GM18861 (cell line): ENCODE measurements around the gene NFATC3.

Source experiments
- ATAC-seq: cut with Tn5 transposase; IDR thresholded peaks from one replicate; pipeline ENCODE4 v1.9.1; 2021; ENCODE audit not compliant: unreplicated experiment

NFATC3 gene

DNA sequence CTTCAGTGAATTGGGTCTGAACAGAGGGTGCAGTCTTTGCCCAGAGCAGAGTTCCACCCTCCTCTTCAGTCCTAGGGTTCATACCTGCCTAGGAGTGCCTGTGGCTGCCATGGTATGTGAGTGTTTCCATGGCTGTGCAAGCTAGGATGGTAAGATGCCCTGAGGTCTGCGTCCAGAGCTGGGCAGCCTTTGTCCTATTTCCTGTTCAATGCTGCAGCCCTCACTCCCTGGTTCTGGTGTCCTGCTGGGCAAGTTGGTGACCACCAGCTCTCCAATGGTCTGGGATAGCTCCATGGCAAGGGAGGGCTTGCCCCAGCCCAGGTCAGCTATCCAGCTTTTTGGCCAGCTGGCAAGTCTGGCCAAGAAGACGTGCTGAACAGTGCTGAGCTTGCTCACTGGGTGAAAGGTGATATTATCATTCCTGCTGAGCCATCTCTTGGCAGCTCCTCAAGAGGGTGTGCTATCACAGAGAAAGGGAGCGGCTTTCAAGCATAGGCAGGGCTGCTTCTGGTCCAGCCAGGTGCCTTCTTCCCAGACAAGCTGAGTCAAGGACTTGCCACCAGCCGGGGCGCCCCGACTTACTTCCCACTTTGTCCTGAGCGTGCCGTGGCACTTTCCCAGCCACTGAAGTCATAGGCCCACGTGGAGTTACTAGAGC is 13.0 kb upstream of the NFATC3 start:
- ATAC-seq, result no peak

DNA sequence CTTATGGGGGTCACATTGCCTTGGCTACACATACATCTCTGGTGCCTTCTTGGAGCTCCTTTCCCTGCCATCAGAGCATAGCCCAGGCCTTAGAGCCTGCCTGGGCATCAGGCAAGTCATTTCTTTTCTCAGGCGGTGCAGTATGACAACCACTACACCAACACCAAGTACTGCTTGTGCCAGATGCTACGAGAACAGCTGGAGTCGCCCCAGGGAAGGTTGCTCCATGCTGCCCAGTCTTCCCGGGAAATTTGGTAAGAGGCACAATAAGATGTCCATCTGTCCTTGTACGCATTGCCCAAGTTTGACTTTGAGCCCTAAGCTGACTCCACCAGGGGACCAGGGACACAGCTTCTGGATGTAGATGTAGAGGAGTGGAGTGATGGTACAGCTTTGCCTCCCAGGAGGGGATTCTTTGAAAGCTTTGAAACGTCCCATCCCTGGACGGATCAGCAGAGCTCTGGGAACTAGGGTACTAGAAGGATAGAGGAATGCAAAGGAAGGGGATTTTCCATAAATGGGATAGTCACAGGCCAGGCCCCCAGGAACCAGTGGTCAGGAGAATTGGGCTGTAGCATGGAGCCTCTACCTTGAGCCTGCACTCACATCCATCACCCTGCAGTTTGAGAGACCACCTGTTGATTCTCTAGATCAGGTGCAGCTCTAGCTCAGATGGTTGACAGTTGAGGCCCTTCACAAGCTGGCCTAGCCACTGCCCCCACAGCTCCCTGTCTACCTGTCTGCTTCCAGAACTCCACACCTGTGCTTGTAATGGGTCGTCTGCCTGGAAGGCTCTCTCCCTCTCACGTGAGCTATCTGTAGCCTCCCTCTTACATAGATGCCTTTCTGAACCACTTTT is 11.0 kb upstream of the NFATC3 start:
- ATAC-seq, result no peak

DNA sequence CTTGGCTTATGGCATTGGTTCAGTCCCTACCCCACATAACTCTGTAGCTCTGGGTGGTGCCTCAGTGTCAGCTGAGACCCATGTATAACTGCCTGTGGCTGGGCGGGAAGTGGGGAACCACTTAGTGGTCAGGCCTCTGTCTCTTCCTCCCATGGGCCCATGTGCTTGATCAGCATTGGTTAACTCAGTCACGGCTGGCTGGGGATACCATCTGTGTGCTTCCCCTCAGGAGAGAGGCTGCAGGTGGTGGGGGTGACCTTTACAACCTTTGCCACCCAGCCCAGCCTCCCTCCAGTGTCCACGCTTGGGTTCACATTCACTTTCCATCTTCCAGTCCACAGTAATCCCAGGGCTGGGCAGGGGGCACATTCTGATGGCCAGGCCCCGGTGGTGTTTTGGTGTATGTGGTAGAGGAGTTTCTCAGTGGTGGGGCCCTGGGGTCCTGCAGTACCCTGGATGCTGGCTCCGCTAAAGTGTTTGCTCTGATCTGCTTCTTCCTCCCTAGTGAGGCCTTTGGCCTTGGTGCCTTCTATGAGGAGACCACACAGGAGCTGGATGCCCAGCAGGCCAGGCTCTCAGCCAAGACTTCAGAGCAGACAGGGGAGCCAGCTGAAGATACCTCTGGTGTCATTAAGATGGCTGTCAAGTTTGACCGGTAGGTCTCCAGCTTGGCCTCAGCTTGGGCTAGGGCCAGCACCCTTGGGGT is 10.2 kb upstream of the NFATC3 start:
- ATAC-seq, result peak; percentile 43

DNA sequence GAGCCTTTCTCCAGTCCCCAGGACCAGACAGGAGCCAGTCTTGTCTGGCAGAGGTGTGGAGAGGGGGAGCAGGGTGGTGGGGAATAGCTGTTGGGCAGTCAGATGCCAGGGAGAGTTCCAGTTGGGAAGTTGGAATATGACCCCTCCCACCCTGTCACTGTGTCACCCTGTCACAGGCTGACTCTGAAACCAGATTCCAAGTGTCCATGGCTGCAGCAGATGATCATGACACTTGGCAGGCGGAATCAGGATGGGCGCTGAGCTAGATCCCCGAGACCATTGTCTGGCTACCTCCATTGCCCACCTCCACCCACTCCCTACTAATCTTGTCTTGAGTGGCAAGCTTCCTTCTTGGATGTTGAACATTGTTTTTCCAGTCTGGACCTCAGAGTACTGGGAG is 9.2 kb upstream of the NFATC3 start:
- ATAC-seq, result no peak

DNA sequence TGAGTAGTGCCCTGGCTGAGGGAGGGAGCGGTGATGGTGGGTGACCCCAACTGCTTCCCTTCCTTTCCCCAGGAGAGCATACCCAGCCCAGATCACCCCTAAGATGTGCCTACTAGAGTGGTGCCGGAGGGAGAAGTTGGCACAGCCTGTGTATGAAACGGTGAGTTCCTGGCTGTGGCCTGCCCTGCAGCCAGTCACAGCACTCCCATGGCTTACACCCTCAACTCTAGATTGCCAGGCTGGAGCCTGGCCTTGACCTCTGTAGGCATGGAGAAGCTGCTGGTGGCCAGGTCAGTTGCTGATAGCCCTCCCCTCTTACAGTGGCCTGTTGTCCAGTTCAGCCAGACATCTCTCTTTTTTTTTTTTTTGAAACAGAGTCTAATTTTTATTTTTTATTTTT is 8.6 kb upstream of the NFATC3 start:
- no peak for ATAC-seq

DNA sequence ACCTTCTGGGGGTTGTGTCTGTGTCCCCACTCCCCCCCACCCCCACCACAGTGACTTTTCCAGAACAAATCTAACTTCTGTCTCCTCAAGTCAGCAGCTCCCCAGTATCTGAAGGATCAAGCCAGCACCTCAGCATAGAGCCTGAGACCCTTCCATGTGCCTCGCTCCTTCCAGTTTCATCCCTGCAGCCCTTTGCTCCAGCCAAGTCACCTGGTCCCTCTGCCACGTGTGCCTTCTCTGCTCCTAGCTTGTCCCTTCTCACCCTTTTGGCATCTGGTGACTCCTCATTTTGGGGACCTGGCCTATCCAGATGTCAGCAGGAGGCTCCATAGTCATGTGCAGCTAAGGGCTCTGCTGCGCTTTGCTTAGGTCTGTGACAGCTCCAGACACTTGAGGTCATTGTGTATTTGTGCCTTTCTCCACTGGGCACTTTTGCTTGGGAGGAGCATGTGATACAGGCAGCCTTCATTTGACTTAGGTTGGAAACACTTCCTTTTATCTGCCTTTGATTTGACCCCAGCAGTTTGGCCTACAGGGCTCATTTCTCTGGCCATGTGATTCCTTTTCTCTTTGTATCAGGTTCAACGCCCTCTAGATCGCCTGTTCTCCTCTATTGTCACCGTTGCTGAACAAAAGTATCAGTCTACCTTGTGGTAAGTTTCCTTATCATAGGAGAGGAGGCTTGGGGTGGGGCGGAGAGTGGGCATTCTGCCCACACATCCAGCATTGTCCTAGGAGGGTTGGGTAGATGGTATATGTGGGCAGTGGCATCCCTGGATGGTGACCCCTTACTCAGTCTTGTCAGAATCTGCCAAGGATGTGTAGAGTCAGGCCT is 7.1 kb upstream of the NFATC3 start:
- no peak for ATAC-seq

DNA sequence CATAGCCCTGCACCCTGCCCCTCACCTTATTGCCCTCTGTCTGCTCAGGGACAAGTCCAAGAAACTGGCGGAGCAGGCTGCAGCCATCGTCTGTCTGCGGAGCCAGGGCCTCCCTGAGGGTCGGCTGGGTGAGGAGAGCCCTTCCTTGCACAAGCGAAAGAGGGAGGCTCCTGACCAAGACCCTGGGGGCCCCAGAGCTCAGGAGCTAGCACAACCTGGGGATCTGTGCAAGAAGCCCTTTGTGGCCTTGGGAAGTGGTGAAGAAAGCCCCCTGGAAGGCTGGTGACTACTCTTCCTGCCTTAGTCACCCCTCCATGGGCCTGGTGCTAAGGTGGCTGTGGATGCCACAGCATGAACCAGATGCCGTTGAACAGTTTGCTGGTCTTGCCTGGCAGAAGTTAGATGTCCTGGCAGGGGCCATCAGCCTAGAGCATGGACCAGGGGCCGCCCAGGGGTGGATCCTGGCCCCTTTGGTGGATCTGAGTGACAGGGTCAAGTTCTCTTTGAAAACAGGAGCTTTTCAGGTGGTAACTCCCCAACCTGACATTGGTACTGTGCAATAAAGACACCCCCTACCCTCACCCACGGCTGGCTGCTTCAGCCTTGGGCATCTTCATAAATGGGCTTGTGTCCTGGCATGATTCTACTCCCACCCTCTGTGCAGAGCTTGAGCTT is 6.3 kb upstream of the NFATC3 start:
- no peak for ATAC-seq

DNA sequence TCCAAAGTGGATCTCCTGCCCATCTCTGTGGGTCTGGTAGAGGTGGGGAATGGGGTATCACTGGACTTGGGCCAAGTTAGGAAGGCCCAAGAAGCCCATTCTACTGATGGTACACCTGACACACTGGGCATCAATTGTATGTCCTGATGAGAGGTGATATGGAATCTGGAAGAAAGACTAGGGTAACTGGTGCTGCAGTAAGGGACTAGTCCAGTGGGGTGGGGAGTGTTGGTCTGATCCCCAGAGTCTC is 5.9 kb upstream of the NFATC3 start:
- no peak for ATAC-seq

DNA sequence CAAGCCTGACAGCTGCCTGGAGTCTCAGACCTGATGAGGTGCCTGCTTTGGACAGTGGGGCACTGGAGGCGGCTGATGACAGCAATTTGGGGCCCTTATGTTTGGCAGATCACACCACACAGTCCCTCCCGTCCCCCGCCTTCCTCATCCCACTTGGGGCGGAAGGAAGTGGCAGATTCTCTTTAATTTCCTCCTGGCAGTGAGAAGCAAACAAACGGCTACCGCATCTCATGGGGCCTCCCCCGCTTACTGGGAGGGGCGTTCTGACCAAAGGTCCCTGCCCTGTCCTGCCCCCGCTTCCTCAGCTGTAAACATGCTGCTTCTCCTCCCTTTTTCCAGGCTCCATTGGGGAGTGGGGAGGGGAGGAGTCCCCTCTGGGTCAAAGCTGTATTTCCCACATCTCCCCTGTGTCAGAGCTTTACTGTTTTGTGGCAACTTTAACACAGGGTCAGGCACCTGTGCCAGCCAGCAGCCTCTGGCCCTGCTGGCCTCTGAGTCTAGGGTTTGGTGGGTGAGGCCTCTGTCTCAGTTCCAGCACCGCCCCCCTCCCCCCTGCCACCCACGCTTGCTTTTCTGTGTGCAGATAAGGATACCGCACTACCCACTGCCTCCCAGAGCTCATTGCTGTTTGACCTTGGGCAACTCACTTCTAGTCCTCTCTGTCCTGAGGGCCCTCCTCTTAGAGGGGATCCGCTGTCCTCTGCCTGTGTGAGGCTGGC is 5.4 kb upstream of the NFATC3 start:
- ATAC-seq, result no peak

DNA sequence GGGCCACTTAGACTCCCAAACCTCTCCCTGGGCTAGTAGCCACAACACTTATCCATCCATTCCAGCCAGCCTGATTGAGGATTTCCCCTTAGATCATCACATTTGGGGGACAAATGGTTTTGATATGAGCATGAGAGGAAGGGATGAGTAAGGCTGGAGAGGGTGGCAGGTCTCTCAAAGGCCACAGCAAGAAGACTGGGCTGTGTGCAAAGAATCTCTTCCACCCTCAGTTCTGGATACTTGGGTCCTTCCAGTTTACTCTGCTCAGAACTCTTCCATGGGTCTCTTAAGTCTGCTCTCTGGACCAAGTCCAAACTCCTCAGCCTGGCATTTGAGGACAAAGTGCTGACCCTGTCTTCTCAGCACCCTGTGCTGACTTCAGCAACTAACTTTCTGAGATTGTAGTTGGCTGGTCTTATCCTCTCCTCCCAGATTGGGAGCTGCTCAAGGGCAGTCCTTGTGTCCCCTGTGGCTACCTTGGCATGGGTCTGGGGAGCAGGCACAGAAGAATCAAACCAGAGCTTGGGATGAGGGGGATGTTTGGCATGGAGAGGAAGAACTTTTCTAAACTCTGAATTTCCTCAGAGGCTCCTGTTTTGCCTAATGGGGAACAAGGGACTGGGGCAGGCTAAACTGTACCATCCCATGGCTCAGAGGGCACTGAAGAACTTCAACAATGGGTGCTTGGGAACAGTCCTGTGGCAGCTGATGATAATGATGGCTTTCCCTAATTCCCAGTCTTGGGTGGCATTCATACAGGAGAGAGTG is 3.1 kb upstream of the NFATC3 start:
- no peak for ATAC-seq

DNA sequence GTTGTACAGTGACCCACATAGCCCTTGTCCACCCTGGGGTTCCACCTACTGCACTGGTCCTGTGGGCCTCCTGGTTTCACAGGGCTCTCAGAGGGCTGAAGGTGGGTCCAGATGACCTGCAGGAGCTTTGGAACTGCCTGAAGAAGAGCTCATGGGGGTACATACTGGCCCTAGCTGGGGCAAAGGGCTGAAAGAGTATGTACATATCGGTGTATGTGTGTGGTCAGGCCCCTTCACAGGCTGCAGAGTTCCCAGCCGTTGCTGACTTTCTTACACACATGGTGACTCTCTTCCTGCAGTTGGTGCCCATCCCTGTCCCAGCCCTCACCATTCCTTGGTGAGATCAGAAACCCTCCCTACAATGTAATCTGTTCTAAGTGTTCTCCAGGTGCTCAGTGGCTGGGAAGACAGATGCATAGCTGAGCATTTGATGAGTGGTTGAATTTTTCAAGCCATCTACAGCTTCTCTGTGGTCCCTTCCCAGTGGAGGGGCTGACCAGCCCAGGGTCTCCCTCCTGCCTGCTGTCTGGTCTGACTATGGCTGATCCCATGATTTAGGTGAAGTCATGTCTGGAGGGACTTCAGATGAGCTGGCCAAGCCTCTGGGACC is 2.4 kb upstream of the NFATC3 start:
- ATAC-seq, result no peak

DNA sequence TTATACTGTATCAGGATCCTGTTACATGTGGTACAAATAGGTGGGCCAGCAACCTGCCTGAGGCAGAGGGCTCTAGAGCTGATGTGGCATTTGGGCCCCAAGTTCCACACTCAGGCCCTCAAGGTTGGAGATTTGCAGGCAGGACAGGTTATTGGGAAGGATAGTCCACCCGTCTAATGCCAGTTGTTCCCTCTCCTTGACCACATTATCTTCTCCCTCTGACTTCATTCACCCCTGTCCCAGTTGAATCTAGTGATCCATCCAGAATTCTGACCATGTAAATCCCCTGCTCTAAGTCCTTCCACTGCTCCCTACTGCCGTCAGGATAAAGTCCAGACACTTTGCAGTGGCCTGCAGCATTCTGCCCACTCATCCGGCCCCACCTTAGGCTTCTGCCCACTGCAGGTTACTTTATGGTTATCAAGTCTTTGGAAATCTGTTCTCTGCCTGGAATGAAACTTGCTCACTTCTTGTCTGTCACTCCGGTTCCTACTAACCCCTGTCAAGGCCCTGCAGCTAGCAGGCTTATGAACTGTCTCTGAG is 1.9 kb upstream of the NFATC3 start:
- ATAC-seq, result no peak

DNA sequence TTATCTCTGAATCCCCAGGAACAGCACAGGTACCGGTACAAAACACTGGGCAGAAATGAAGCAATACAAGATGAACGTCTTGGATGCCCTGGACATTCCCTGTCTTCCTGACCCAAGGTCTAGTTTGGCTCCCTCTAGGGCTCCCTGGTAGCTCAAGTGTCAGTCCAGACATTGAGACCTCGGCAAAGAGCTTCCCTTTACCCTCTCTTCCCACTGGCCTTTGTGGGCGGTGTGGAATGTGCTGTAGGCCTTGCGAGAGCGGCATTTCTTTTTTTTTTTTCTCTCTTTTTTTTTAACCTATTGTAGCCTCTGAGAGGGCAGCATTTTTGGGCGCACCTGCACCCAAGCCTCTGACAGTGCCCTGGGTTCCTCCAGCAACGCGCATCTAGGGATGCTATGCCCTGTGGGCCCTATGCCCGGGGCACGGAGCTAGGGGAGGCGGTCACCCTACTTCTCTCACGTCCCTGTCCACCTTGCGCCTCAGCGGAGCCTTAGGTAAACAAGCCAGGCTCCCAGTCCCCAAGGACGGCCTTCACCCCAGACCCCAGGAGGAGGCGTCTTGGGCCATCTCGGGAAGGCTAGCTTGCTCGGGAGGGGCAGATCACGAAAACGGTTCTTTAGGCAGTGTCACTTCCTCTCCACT is 1.2 kb upstream of the NFATC3 start:
- no peak for ATAC-seq

DNA sequence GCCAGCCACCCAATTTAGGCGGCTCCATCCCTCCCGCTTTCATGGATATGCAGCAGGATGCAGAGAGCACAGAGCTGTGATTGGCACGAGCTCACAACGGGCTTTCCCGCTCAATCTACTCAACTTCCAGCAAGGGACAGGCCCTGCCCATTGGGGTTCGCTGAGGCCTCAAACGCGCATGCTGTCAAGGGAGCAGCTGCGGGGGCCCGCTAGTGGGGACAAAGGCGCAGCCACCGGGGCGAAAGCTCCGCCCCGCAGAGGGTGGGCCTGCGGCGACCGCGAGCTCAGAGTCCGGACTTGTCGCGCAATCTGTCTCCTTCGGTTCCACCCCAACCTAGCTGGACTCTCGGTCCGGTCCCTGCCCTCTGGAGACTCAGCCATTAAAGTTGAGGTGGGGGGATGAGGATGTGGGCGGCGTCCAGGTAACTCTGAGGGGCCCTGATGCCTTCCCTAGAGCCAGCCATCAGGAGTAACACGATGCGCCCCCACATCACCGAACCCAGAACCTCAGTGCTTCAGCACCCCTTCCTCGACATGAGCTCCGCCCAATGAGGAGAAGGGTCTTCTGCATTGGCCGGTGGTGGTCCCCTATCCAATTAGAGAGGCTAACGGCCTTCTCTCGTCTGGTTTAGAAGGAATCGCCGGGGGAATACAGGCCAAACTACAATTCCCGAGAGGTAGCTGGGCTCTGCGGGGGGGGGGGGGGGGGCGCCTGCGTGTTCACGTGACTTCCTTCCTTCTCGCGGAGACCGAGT is 489 bp upstream of the NFATC3 start:
- peak; percentile 55 for ATAC-seq

DNA sequence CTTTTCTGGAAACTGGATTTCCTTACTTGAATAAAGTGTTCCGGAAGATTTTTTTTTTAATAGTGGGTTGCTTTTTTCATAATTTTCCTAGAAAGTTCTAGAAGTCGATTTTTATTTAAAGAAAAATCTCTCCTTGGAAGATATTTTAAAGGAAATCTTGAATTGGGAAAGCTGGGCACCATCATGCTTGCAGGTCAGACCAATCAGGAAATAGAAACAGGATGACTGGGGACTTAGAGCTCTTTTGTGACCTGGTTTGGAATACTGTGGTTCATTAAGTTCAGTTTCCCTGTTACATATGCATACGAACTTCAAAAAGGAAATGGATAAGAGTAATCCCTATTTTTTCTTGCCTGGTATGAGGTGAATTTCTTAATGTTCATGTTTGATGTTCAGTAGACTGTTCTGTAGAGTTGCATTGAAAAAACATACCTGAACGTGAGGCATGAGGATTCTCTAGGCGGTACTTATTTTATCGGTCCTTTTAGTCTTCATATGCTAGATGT is 1.2 kb downstream of the NFATC3 start:
- ATAC-seq, result no peak

DNA sequence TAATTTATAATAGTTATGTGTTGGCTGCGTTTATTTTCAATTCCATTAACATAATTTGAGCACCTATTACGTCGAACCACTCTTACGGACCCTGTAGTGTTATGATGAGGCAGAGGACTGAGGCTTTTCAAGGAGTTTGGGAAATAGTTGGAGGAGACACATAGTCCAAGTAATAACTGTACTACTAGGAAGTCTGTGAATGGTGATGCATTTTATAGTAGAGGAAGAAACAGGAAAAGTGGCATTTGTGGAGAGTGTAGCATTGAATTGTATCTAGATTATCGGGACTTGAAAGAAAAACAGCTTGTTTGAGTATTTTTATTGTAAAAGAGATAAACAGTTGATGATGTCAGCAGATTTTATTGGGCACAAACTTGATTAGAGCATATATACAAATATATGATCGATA is 1.7 kb downstream of the NFATC3 start:
- no peak for ATAC-seq

DNA sequence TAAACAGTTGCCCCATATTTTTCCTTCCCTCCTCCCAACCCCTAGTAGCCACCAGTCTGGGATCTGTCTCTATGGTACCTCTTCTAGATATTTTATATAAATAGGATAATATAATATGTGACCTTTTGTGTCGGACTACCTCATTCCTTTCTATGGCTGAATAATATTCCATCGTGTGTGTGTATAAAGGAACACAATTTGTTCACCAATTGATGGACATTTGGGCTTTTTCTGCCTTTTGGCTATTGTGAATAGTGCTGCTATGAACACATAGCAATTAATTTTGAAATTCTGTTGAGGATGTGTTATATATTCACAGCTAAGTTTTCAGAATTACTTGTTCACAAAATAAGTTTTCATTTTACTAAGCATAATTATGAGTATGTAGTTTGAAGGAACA is 2.5 kb downstream of the NFATC3 start:
- ATAC-seq, result no peak
